Measurements from ENCODE around the gene LPIN2.

LPIN2 gene

DNA sequence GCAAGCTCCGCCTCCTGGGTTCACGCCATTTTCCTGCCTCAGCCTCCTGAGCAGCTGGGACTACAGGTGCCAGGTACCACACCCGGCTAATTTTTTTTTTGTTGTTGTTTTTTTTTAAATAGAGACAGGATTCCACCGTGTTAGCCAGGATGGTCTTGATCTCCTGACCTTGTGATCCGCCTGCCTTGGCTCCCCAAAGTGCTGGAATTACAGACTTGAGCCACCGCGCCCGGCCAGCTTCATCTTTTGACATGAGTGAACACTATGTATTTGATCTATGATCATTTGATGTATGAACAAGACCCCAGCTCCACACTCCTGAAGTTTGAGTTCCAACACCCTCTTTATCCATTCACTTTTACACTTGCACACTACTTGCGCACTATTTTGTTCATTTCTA lies 43.4 kb upstream of the LPIN2 start:
- TF ChIP-seq CTCF (IDR thresholded peaks at IDR 0.05): no peak

DNA sequence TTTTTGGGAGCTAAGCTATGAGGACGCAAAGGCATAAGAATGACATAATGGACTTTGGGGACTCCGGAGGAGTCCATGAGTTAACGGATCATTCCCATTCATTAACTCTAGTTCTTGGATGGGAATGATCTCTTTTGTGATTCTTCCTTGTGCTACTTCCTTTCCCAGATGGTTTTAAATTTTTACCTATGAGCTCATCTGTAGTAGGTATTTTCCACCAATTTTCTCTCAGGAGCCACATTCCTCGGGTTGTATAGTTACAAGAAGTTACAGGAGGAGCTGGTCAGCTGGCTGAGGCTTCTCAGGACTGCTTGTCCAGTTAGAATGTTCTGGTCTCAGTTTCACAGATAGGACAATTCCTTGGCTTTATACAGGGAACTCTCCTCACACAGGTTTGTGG lies 42.9 kb upstream of the LPIN2 start:
- no peak for TF ChIP-seq CTCF (IDR thresholded peaks at IDR 0.05)

DNA sequence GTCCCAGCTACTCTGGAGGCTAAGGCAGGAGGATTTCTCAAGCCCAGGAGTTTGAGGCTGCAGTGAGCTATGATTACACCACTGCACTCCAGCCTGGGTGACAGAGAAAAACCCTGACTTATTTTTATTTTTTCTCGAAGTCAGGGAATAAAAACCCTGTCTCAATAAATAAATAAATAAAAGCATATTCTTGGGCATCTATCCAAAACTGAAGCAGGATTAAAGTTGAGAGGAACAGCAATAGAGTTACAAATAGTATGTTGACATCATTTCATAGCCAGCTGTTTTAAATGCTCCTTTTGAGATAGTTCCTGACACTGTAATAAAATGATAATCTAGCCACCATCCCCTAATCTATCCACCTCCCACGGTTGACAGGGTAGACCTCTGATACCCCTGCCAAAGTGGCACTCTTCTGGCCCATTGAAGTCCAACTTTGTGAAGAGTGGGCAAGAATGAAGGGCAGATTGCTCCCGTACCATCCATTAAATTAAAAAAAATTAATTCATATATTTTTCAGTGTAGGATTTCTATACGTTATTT lies 42.3 kb upstream of the LPIN2 start:
- no peak for TF ChIP-seq CTCF (IDR thresholded peaks at IDR 0.05)

DNA sequence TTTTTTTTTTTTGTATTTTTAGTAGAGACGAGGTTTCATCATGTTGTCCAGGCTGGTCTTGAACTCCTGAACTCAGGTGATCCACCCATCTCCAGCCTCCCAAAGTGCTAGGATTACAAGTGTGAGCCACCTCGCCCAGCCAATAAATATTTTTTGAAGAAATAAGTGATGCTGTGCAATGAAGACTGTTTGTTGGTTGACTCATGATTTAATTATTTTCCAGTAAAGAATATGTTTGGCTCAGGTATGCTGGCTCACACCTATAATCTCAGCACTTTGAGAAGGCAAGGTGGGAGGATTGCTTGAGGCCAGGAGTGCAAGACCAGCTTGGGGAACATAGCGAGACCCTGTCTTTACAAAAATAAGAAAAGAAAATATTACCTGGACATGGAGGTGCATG lies 41.8 kb upstream of the LPIN2 start:
- no peak for TF ChIP-seq CTCF (IDR thresholded peaks at IDR 0.05)

- TF ChIP-seq CTCF (IDR thresholded peaks at IDR 0.05): no peak
Measured at GRCh38 chr18:3054214-3054613, 41.3 kb upstream of the LPIN2 start.

DNA sequence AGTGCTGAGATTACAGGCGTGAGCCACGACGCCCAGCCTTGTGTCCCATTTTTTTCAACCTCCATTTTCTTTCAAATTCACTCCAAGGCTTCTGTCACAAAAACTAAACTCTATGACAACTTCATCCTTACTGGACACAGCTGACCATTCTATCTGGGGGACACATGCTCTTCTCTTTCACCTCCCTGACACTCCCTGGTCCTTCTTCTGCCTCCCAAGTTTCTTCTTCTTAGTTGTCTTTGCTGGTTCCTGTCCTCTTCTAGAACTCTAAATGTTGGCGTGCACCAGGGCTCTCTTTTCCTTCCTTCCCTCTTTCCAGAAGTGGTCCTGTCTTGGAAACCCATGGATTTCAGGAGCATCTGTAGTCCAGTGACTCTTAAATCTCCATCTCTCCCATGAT lies 40.1 kb upstream of the LPIN2 start:
- no peak for TF ChIP-seq CTCF (IDR thresholded peaks at IDR 0.05)

GRCh38 chr18:3052411-3052758 lies 39.4 kb upstream of the LPIN2 start:
- TF ChIP-seq CTCF (IDR thresholded peaks at IDR 0.05): no peak

DNA sequence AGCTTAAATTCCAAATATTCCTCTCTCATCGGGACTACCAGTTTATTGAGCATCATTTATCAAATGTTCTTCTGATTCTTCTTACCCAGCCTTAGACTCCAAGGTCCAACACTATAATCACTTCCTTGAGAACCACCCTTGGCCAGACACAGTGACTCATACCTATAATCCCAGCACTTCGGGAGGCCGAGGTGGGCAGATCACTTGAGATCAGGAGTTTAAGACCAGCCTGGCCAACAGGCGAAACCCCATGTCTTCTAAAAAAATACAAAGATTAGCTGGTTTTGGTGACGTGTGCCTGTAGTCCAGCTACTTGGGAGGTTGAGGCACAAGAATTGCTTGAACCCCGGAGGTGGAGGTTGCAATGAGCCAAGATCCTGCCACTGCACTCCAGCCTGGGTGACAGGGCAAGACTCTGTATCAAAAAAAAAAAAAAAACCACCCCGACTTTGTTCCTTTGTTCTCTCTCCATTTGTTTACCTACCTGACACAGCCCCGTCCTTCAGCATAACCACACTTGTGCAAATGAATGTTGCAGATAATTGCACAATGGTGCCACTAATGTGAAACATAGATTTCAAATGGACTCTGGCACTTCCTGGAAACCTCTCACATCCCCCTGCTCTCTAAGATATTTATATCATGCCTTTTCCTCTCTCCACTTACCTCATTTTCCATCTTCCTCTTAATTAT lies 38.9 kb upstream of the LPIN2 start:
- no peak for TF ChIP-seq CTCF (IDR thresholded peaks at IDR 0.05)

Data from LNCAP (cell line).